Endometrial microvascular endothelial cells (primary cell): Measurements from ENCODE around the gene MSH2. TPM values are rescaled to one million over a fixed set of nuclear protein-coding genes. Genes with fewer than 3 reads are reported as not detected.

Source experiments
- in situ Hi-C: cut with HindIII; loops from 2 replicates; pipeline ENCODE4 v1.10.0; 2017; ENCODE audit warnings: low sequenced_read_pairs, low pct_unique_long_range_greater_than_20kb; ENCODE audit errors: inconsistent ontology term
- total RNA-seq: library from RNA; depleted of rRNA; stranded (reverse); fragments of >200 nt; gene quantifications from one replicate; pipeline ENCODE4 v1.2.3, GENCODE V29; 2015; ENCODE audit errors: inconsistent ontology term

The MSH2 gene
- total RNA-seq, 1 donor from 2014 or later = 36.1 TPM

DNA sequence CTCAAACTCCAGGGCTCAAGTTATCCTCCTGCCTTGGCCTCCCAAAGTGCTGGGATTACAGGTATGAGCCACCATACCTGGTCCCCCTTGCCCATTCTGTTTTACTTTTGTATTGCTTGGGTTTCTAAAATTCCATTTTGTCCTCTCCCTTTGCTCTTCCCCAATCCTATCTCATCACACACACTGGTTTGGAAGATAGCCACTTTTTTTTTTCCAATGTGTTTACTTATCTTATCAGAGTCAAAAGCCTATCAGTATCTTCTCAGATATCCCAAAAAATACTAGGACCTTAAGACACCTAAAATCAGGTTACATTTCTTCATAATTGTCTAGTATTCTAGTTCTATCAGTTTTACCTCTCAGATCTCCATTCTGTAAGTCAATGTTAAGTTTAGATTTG lies 56.1 kb downstream of the MSH2 start:
- in situ Hi-C loops = no loop called here

DNA sequence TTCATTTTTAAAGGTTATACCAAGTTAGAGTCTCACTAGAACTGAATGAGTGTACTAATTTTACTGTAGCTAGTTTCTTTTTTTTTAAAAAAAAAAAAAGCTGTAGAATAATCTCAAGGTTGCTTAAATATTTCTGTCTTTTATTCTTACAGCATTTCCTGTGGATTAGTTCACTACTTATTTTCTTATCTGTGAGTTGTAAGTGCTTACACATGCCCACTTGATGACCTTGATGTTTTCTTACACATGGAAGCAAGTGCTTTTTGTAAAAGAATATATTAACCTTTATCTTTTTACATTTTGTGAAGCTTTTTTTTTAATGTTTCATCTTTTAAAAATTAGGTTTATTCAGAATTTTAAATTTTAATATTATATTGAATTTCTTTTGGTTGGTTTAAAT lies 57.8 kb downstream of the MSH2 start:
- in situ Hi-C loops = no loop called here

DNA sequence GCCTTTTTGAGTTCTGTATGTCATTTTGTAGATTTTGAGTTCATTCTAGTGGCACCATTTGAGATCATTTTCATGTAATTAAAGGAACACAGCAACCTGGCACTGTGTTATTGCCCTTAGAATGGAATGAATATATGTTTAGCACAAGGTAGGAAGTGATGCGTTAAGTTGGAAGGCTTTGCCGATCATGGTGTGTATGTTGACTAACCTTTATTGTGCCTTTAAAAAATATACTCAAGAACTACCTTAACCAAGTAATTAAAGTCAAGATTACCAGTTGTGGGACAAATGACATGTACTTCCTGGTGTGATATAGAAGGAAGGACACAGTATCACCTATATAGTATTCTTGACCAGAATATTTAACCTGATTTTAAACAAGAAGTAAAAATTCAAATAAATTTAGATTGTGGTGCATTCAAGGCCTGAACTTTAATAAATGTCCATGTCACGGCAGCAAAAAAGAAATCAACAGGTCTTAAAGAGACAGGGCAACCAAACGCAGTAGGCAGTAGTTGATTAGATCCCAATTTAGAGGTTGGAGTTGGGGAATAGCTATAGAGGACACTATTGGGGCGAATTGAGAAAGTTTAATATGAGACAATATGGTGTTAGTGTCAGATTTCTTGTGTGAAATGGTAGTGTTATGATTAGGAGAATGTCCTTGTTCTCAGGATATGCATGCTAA lies 68.6 kb downstream of the MSH2 start:
- in situ Hi-C loops = no loop called here

DNA sequence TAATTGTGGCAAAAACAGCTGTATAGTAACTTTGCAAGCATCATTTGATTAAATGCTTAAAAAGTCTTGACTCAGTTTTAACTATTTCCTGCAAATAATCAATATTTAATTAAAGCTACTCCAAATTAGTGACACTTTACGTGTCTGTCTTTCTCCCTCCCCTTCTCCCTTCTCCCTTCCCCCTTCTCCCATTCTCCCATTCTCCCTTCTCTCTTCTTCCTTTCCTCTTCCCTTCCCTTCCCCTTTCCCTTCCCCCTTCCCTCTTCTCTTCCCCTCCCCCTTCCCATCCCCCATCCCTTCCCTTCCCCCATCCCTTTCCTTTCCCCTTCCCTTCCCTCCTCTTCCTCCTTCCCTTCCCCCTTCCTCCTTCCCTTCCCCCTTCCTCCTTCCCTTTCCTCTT lies 76.9 kb downstream of the MSH2 start:
- in situ Hi-C loops = no loop called here

DNA sequence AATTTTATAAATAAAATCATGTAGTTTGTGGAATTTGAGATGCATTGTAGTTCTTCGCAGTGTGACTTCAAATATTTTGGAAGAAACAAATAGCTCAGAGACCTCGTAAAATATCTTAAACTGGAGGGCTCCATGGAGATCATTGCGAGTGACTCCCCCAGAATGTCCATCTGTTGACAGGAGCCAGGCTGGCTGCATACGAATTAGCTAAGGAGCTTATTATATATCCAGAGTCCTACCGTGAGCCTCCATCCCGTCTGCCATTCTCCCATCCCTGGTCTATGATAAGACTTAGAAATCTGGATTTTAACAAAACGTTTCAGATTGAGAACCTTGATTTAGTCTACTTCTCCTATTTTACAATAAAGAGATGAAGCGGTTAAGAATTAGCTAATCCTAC lies 80.2 kb downstream of the MSH2 start:
- in situ Hi-C loops = no loop called here

DNA sequence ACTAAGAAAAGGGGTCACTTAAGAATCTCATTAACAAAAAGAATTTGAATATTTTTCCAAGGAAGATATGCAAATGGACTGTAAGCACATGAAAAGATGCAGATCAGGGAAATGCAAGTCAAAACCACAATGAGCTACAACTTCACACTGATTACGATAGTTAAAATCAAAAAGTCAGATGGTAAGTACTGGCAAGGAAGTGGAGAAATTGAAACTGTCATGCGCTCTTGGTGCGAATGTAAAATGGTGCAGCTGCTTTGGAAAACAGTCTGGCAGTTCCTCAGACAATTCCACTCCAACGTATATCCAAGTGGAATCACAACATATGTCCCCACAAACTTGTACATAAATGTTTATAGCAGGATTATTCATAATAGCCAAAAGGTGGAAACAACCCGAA lies 81.4 kb downstream of the MSH2 start:
- in situ Hi-C loops = no loop called here

DNA sequence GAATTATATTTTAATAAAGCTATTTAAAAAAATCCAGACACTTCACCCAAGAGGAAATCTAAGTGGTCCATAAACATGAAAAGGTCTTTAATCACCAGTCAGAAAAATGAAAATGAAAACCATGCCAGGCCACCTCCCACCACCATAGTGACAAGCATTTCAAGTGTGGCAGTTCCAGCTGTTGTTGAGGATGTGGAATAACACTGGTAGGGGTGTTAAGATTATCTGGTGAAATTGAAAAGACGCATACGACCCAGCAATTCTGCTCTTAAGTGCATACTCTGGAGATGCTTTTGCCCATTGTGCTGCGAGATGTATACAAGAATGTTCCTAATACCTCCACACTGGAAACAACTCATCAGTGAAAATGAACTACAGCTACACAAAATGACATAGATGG lies 82.2 kb downstream of the MSH2 start:
- in situ Hi-C loops = no loop called here

DNA sequence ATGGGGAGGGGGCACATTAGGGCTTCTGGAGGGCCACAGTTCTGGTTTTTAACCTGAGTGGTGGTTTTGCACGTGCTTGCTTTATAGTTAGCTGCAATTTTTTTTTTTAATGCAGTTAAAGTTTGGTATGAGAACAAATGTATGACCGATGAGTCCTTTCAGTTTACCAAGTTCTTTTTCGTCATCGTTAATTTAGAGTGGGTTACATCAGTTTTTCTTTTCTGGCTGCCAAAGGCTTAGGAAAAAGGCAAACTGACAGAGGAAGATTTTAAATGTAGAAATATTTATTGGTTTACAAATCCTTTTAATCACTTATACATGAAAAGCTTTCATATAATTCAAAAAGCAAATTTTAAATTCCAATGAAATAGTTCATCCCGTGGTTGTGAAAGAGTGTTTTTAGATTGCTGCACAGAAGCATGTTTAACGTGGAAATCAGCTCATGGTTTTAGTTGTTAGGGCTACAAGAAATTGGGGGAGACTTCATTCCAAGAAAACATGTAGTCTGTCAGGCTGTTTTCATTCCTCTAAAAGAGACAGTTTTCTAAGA lies 82.9 kb downstream of the MSH2 start:
- in situ Hi-C loops = no loop called here

DNA sequence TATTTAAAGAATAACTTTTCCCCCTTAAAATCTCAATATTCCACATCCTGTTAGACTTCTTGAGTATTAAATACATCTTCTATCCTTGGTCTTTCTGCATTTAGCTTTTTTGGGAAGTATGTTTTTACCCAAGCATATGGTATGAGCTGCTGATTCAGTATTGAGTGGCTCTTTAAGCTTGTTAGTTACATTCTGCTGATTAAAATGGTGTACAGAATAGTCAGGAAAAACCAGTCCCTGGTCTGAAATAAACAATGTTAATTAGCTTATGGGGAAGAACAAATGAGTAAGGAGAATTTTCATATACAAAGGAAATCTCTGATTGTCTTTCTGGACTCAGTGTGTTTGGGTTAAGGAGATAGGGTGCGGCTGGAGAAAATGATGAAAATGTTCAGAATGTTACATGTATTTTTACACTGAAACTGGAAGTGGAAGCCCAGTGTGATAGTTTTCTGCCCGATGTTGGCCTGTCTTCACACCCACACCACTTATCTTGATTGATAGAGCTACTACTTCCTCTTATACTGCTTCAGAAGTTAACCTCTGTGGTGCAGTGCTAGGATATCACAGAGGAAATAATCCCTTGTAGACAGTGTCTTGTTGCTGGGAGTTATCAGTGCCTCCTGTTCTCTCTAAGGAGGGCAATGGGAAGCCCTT lies 84.0 kb downstream of the MSH2 start:
- in situ Hi-C loops = no loop called here

DNA sequence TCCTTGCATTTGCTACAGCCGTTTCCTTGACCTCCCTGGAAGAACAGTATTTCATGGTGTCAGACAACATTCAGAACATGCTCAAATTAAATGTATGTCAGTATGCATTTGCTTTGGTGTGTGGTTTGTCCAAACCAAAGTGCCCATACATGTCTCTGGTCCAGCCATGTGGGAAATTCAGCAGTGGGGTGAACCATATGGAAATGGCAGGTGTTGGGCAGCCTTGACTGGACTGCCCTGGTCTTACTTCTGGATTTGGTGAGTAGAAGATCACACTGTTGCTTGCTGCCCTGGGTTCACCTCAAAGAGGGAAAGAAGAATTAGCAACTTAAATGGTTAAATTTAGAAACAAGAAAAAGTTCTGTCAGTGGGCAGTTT lies 84.5 kb downstream of the MSH2 start:
- in situ Hi-C loops = no loop called here

DNA sequence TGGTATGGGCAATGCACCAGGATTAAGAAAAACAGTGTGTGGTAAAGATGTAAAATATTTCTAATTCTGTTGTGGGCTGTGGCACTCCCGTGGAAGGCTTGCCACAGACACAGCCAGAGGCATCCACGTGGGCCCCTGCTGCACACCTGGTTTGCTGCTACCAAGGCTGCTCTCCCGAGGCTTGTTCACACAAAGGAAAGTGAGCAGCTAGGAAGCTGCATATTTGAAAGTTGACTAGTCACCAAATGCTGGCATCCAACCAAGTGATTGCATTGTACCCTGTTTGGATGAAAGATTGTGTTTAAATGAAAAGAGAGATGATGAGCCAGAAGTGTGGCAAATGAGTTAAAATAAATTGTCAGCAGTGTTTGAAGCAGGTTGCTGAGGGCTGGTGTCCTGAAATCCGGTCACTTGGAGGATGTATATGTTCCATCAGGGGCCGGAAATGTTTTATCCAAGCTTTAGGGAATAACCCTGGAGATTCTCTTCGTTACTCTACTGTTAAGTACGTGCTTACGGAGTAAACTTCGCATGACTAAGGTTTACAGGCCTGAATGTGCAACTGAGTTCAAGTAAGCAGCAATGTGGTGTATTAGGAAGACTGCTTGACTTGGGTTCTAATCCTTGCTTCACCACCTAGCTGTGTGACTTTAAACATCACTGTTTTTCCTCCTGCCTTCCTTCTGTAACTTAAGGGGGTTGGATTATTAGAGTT lies 86.1 kb downstream of the MSH2 start:
- in situ Hi-C loops = no loop called here

DNA sequence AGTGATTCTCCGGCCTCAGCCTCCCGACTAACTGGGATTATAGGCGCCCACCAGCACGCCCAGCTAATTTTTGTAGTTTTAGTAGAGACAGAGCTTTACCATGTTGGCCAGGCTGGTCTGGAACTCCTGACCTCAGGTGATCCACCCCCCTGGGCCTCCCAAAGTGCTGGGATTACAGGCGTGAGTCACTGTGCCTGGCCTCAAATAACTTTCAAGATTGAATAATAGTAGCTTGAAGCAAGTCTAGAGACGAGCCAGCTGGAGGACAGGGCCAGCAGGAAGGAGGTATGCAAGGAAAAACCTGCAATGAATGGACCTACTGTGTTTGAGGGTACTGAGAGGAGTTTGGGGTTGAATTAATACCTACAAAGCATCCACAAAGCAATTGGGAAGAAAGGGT lies 87.5 kb downstream of the MSH2 start:
- in situ Hi-C loops = no loop called here

DNA sequence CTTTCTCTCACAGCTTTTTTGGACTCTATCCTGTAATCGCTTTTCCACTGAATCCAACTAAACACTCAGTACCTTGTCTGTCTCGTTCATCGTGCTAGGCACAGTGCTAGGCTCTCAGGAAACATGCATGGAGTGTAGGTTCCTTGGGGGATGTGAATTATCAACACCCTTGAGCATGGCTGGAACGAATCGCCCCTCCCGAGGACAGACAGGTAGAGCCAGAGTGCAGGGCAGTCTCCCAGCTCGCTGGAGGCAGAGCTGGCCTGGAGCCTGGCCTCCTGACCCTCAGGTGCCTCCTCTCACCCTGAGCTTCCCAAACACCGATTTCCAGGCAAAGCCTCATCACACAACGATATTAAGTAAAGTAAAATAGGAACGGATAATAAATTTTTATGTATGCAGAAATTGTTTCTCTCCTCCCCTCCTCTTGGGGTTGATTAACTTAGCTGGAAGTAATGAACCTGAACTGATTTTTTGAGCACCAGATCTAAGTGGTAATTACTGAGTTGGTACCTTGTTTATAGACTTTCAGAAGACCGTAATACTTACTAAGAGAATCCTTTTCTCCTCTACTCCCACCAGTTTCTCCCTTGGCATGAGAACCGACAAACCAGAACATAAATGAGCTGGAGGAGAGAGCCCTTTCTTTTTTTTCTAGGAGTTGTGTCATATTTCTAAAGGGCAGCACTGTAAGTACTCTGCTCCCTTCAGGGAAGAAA lies 90.5 kb downstream of the MSH2 start:
- in situ Hi-C loops = no loop called here

DNA sequence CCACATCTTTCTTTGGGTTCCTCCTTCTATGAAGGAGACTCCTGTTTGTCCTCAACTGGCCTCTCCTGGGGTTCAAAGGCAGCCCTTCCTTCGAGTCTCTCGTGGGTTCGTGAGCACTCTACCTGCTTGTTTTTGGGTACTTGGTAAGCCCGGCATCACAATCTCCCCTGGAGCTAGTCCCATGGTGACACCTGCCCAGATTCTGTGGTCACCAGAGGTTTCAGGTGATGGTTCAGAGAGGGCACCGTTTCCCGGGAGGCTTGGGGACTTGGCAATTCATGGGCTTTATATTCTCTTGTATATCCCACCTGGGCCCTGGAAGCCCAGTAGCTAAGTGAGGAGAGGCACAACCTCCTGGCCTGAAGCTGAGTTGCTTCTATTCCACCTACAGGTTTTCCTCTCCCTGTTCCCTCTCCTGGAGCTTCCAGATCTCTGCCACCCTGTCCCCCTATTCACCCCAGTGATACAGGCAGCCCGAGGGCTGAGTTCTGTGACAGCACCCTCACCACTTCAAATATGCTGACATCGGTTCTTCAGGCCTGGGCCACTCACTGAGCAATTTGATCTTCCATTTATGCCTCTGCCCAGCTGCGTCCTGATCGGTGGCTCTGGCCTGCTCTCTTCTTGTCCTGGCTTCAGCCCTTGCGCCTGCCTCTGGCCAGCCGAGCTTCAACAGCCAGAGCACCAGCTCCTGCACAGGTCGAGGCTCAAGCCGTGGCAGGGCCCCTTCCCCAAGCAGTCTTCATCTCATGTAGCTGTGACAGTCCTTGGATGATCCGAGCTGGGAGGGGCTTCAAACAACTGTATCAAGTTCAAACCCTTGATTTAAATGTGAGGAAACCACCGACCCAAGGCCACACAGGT lies 91.5 kb downstream of the MSH2 start:
- in situ Hi-C loops = no loop called here

DNA sequence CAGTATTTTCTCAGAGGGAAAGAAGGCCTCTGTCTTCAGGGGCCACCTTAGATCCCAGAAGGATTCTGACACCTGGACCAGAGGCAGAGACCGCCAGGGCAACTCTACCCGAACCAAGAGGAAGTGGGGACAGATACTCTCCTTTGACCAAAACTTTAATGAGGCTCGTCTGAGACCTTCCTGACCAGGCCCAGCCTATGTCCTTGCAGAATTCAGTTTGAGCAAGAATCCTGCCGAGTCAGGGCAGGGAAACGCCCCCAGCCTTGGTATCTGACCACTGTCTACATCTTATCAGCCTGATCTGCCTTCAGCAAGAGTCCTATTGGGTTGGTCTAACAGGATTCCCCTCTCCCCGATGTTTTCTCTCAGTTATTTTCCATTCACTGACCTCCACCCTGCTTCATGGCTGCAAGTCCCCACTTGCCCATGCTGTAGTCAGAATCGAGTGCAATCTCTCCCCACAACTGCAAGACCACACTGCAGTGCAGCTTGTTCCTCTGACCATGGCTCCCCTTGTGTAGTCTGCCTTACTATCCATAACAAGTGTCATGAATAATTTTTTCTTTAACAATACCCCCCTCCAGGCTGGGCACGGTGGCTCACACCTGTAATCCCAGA lies 95.0 kb downstream of the MSH2 start:
- in situ Hi-C loops = no loop called here

DNA sequence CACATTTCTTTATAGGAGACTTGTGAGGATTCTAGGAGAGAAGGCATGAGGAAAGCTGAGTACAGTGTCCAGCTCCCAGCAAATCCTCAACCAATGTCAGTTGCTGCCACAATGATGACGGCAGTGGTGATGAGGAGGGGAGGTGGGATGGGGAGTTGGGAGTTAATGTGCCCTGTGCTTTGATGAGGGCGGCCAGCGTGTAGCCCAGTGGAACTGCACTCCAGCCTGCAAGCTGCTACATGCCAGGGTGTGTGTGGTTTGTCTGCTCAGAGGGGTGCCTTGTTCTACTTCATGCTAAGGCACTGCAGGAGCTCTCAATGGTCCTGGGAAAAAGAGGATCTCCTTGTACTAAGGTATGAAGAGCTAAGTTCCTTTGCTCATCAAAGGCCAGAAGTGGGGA lies 96.1 kb downstream of the MSH2 start:
- in situ Hi-C loops = no loop called here

DNA sequence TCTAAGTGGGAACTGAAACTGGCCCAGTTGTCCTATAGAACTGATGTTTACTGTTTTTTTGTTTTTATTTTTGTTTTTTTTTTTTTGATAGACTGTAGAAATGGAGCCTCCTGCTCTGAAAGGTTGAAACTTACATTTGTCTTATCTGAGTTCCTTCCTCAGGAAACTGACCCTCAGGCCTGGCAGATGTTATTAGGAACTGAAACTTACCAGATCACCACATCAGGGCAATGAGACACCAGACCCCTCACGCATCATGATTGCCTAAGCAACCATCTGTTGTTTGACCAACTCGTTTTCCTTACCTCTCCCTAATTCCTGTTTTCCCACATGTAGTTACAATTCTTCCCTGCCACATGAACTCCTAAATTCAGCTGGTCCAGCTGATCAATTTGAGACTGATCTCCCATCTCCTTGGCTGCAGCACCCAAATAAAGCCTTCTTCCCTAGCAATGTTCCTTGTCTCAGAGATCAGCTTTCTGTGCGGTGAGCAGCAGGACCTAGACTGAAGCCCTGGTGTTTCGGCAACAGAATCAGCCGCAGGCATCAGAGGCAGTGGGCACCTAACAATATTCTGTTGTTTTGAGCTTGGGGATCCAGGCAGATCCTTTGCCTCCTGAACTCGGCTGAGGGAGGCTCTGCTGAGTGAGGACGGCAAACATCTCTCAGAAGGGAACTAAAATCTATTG lies 96.8 kb downstream of the MSH2 start:
- in situ Hi-C loops = no loop called here
